Diencephalon (tissue), 1 donor: ENCODE data around the gene OR4F3. TPM values are rescaled to one million over a fixed set of nuclear protein-coding genes. Genes with fewer than 3 reads are reported as not detected.

Source experiments
- total RNA-seq: library from RNA; depleted of rRNA; stranded (reverse); fragments of >200 nt; gene quantifications from one replicate; pipeline ENCODE4 v1.2.3, GENCODE V29; 2014

OR4F3 gene
- total RNA-seq = not detected

GRCh38 chr5:181366968-181367367 lies at the start of gene OR4F3:
TSS of gene OR4F3 (plus strand) at chr5:181367268.

Other genes with a start within 250 kb of the OR4F3 start
- gene OR2V1, start 236.1 kb upstream of the OR4F3 start, total RNA-seq = not detected
- not detected for gene OR2V2, start 219.7 kb upstream of the OR4F3 start, total RNA-seq
- 1.6 TPM for gene TRIM7, start 162.1 kb upstream of the OR4F3 start, total RNA-seq
- gene TRIM41, start 144.0 kb upstream of the OR4F3 start, total RNA-seq = 18.5 TPM
- gene RACK1, start 123.4 kb upstream of the OR4F3 start, total RNA-seq = 3,012 TPM
- gene TRIM52, start 106.1 kb upstream of the OR4F3 start, total RNA-seq = 17.3 TPM